ENCODE data around the gene SLC44A2. TPM values are rescaled to one million over a fixed set of nuclear protein-coding genes. Genes with fewer than 3 reads are reported as not detected.
A peak's percentile ranks its signal among the peaks of the same experiment; 100 is the strongest.

The SLC44A2 gene
- total RNA-seq, 1 donor = 49.9 TPM

DNA sequence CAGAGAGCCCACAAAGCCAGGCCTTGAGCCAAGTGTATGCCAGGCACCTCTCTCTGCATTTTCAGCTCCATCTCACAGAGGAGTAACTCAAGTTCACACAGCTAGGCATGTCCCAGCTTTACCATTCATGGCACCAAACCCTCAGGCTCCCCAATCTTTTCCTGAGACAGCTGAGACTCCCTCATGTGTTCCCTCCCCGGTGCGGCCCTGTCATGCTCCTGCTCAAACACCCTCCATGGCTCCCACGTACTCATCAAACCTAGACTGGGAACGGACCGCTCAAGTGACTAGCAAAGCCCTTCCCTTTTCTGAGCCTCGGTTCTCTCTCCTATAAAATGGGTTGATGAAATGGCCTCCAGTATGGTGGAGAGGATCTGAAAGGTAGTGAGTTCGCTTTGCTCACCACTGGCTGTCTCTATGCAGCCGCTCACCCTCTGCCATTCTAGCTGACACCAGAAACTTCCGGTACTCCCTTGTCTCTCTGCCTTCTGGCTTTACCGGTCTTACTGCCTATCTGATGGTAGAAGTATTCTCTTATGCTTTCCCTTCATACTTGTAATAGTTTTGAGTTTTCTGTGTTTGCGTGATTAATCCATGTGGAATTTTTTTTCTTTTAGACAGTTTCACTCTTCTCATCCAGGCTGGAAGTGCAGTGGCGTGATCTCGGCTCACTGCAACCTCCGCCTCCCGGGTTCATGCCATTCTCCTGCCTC lies 7.8 kb upstream of the SLC44A2 start:
- TF ChIP-seq, protein P1, sequence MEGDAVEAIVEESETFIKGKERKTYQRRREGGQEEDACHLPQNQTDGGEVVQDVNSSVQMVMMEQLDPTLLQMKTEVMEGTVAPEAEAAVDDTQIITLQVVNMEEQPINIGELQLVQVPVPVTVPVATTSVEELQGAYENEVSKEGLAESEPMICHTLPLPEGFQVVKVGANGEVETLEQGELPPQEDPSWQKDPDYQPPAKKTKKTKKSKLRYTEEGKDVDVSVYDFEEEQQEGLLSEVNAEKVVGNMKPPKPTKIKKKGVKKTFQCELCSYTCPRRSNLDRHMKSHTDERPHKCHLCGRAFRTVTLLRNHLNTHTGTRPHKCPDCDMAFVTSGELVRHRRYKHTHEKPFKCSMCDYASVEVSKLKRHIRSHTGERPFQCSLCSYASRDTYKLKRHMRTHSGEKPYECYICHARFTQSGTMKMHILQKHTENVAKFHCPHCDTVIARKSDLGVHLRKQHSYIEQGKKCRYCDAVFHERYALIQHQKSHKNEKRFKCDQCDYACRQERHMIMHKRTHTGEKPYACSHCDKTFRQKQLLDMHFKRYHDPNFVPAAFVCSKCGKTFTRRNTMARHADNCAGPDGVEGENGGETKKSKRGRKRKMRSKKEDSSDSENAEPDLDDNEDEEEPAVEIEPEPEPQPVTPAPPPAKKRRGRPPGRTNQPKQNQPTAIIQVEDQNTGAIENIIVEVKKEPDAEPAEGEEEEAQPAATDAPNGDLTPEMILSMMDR (IDR thresholded peaks at IDR 0.05; ENCODE audit: extremely low read depth, low read depth, low read length) = no peak
- H2AFZ ChIP-seq (ENCODE audit: low read length) = no peak overlapping the region
- no peaks in the 10 kb centered on the region for H4K20me1 ChIP-seq (ENCODE audit: insufficient read depth, low read length)
- peaks cover 19% of the 10 kb centered on the region for H3K79me2 ChIP-seq (ENCODE audit: insufficient read depth, low read length)
- peak overlapping the region; percentile 40 for H3K4me2 ChIP-seq (ENCODE audit: insufficient read depth, low read length)
- H3K27me3 ChIP-seq (ENCODE audit: insufficient read depth, low read length) = no peaks in the 10 kb centered on the region
- no peaks in the 10 kb centered on the region for H3K9me3 ChIP-seq (ENCODE audit: low read depth, low read length)
- no peak overlapping the region for H3K4me3 ChIP-seq (ENCODE audit: insufficient read depth, low read length)
- peak; percentile 91 for DNase-seq (ENCODE audit: insufficient read length, low spot score, missing footprints)
- peak overlapping the region; percentile 54 for H3K27ac ChIP-seq (ENCODE audit: low read depth, low read length)
- H3K36me3 ChIP-seq (ENCODE audit: insufficient read depth, low read length) = no peaks in the 10 kb centered on the region
- H3K4me1 ChIP-seq (ENCODE audit: insufficient read depth, low read length) = peaks cover 16% of the 10 kb centered on the region

DNA sequence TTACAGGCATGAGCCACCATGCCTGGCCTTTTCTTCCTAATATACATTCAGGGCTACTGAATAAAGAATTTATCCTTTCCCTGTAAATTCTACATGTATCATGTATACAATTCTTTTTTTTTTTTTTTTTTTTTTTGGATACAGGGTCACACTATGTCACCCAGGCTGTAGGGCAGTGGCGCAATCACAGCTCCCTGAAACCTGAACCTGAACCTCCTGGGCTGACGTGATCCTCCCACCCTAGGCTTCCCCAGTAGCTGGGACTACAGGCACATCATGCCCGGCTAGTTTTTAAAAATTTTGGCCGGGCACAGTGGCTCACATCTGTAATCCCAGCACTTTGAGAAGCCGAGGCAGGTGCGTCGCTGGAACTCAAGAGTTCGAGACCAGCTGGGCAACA lies 6.5 kb upstream of the SLC44A2 start:
- Histone ChIP-seq H3K27me3 (ENCODE audit: insufficient read depth, low read length) (no peaks in the 10 kb centered on the region), H3K4me2 (ENCODE audit: insufficient read depth, low read length) (no peak overlapping the region), H3K36me3 (ENCODE audit: insufficient read depth, low read length) (no peaks in the 10 kb centered on the region), H4K20me1 (ENCODE audit: insufficient read depth, low read length) (no peaks in the 10 kb centered on the region), H3K79me2 (ENCODE audit: insufficient read depth, low read length) (peaks cover 12% of the 10 kb centered on the region), H2AFZ (ENCODE audit: low read length) (no peak overlapping the region), H3K4me1 (ENCODE audit: insufficient read depth, low read length) (peaks cover 13% of the 10 kb centered on the region), H3K9me3 (ENCODE audit: low read depth, low read length) (no peaks in the 10 kb centered on the region), H3K4me3 (ENCODE audit: insufficient read depth, low read length) (no peak overlapping the region), H3K27ac (ENCODE audit: low read depth, low read length) (no peak overlapping the region)
- TF ChIP-seq, protein P1 (IDR thresholded peaks at IDR 0.05; ENCODE audit: extremely low read depth, low read depth, low read length) = no peak
- DNase-seq (ENCODE audit: insufficient read length, low spot score, missing footprints) = no peak

DNA sequence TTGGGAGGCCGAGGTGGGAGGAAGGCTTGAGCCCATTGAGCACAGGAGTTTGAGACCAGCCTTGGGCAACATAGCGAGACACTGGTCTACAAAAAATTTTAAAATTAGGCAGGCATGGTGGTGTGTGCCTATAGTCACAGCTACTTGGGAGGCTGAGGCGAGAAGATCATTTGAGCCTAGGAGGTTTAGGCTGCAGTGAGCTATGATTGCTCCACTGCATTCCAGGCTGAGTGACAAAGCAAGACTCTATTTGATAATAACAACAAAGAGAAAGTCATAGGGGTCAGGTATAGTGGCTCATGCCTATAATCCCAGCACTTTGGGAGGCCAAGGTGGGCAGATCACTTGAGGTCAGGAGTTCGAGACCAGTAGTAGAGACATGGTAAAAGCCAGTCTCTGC lies 4.6 kb upstream of the SLC44A2 start:
- Histone ChIP-seq H3K4me3 (ENCODE audit: insufficient read depth, low read length) (no peak overlapping the region), H2AFZ (ENCODE audit: low read length) (no peak overlapping the region), H3K4me1 (ENCODE audit: insufficient read depth, low read length) (peaks cover 21% of the 10 kb centered on the region), H3K27ac (ENCODE audit: low read depth, low read length) (no peak overlapping the region), H3K36me3 (ENCODE audit: insufficient read depth, low read length) (no peaks in the 10 kb centered on the region), H3K79me2 (ENCODE audit: insufficient read depth, low read length) (peaks cover 10% of the 10 kb centered on the region), H3K4me2 (ENCODE audit: insufficient read depth, low read length) (no peak overlapping the region), H4K20me1 (ENCODE audit: insufficient read depth, low read length) (no peaks in the 10 kb centered on the region), H3K27me3 (ENCODE audit: insufficient read depth, low read length) (no peaks in the 10 kb centered on the region), H3K9me3 (ENCODE audit: low read depth, low read length) (no peaks in the 10 kb centered on the region)
- DNase-seq (ENCODE audit: insufficient read length, low spot score, missing footprints) = no peak
- TF ChIP-seq, protein P1 (IDR thresholded peaks at IDR 0.05; ENCODE audit: extremely low read depth, low read depth, low read length) = no peak

DNA sequence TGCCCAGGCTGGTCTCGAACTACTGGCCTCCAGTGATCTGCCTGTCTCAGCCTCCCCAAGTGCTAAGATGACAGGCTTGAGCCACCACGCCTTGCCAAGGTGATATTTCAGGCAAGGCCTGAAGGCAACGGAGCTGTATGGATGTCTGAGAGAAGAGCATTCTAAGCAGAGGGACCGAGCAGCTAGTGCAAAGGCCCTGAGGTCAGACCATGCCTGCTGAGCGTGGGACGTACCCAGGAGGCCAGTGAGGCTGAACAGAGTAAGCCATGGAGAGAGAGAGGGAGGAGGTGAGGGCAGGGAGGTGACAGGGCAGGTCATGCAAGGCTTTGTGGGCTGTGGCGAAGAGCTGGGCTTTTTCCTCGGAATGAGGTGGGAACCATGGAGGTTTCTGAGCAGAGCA lies 3.4 kb upstream of the SLC44A2 start:
- no peak overlapping the region for H3K4me3 ChIP-seq (ENCODE audit: insufficient read depth, low read length)
- H2AFZ ChIP-seq (ENCODE audit: low read length) = no peak overlapping the region
- TF ChIP-seq, protein P1 (IDR thresholded peaks at IDR 0.05; ENCODE audit: extremely low read depth, low read depth, low read length) = no peak
- no peaks in the 10 kb centered on the region for H3K27me3 ChIP-seq (ENCODE audit: insufficient read depth, low read length)
- H3K4me2 ChIP-seq (ENCODE audit: insufficient read depth, low read length) = no peak overlapping the region
- H3K27ac ChIP-seq (ENCODE audit: low read depth, low read length) = no peak overlapping the region
- peaks cover 25% of the 10 kb centered on the region for H3K4me1 ChIP-seq (ENCODE audit: insufficient read depth, low read length)
- H3K9me3 ChIP-seq (ENCODE audit: low read depth, low read length) = no peaks in the 10 kb centered on the region
- peaks cover 12% of the 10 kb centered on the region for H3K79me2 ChIP-seq (ENCODE audit: insufficient read depth, low read length)
- peak; percentile 48 for DNase-seq (ENCODE audit: insufficient read length, low spot score, missing footprints)
- no peaks in the 10 kb centered on the region for H4K20me1 ChIP-seq (ENCODE audit: insufficient read depth, low read length)
- H3K36me3 ChIP-seq (ENCODE audit: insufficient read depth, low read length) = no peaks in the 10 kb centered on the region
